ENCODE data around the gene ATRIP.

DNA sequence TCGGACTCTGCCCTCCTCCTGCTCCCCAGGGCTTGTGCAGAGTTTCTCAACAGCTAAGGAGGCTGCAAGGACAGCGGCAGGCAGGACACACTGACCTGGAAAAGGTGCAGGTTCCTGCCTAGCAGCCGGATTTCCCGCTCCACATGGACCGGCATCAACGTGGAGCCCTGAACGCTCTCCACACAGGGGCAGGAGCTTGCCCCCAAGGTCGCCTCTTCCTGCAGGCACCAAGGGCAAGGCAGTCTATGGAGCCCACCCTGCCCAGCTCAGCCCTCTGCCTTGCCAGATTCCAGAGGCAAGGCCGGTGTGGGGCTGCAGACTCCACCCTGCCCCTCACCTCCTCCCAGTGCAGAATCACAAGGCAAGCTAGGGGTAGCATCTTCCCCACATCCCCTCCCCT is 27.4 kb upstream of the ATRIP start:
- TF ChIP-seq, protein P1, sequence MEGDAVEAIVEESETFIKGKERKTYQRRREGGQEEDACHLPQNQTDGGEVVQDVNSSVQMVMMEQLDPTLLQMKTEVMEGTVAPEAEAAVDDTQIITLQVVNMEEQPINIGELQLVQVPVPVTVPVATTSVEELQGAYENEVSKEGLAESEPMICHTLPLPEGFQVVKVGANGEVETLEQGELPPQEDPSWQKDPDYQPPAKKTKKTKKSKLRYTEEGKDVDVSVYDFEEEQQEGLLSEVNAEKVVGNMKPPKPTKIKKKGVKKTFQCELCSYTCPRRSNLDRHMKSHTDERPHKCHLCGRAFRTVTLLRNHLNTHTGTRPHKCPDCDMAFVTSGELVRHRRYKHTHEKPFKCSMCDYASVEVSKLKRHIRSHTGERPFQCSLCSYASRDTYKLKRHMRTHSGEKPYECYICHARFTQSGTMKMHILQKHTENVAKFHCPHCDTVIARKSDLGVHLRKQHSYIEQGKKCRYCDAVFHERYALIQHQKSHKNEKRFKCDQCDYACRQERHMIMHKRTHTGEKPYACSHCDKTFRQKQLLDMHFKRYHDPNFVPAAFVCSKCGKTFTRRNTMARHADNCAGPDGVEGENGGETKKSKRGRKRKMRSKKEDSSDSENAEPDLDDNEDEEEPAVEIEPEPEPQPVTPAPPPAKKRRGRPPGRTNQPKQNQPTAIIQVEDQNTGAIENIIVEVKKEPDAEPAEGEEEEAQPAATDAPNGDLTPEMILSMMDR (optimal IDR thresholded peaks at IDR 0.05 in 1 of 3, IDR thresholded peaks at IDR 0.05 in 1 of 3, conservative IDR thresholded peaks at IDR 0.05 in 1 of 3; ENCODE audit: extremely low read depth in 1 of 3, insufficient read depth in 2 of 3, low read length in 3 of 3): no peak
- TF ChIP-seq EZH2 (IDR thresholded peaks at IDR 0.05; ENCODE audit: low read length): no peak
